MCF 10A (cell line): ENCODE measurements around the gene IARS2. TPM values are rescaled to one million over a fixed set of nuclear protein-coding genes. Genes with fewer than 3 reads are reported as not detected.

Source experiments
- BruUV-seq: library from RNA; stranded (reverse); fragments of 400-500 nt; replicated peaks from 2 replicates; lab custom pipeline; 2021; lab: Mats Ljungman, UMichigan
- CTCF ChIA-PET: fragments of 300-600 bp; sonication (Branson Sonifier 250); formaldehyde crosslinking; extraction: SDS; loops from one replicate; lab custom pipeline; 2021; ENCODE audit warnings: antibody characterized with exemption, inconsistent platforms; lab: Yijun Ruan, JAX
- POLR2A ChIA-PET: fragments of 300-600, 350-650 bp; sonication (Branson Sonifier 250); formaldehyde crosslinking; extraction: SDS; loops from one replicate; lab custom pipeline; 2020; ENCODE audit warnings: antibody characterized with exemption, inconsistent platforms; lab: Yijun Ruan, JAX
- DNase-seq: peaks from one replicate; pipeline ENCODE4 v3.0.0-alpha.2; 2018; ENCODE audit not compliant: unreplicated experiment
- H3K27ac Mint-ChIP-seq: one replicate; pipeline ENCODE4 v1.8.0; 2022; ENCODE audit warnings: mild to moderate bottlenecking, low read depth, mixed read lengths; ENCODE audit not compliant: unreplicated experiment
- H3K27me3 Mint-ChIP-seq: one replicate; pipeline ENCODE4 v1.8.0; 2022; ENCODE audit warnings: mixed read lengths; ENCODE audit not compliant: insufficient read depth, unreplicated experiment
- H3K36me3 Mint-ChIP-seq: one replicate; pipeline ENCODE4 v1.8.0; 2022; ENCODE audit warnings: mild to moderate bottlenecking, moderate library complexity, mixed read lengths; ENCODE audit not compliant: insufficient read depth, unreplicated experiment
- H3K4me1 Mint-ChIP-seq: one replicate; pipeline ENCODE4 v1.8.0; 2022; ENCODE audit warnings: mixed read lengths; ENCODE audit not compliant: insufficient read depth, unreplicated experiment
- H3K4me3 Mint-ChIP-seq: one replicate; pipeline ENCODE4 v1.8.0; 2022; ENCODE audit warnings: mild to moderate bottlenecking, moderate library complexity, mixed read lengths; ENCODE audit not compliant: unreplicated experiment
- H3K9me3 Mint-ChIP-seq: one replicate; pipeline ENCODE4 v1.8.0; 2022; ENCODE audit warnings: mixed read lengths; ENCODE audit not compliant: unreplicated experiment
- intact Hi-C: fragments of 100-400 bp; cut with micrococcal nuclease; formaldehyde crosslinking; loops from 2 replicates; pipeline ENCODE4 v1.14.1; 2022
- microRNA-seq: library from miRNA; unstranded; fragments of <30 nt; microRNA quantifications from one replicate; pipeline ENCODE4 v1.2.0, GENCODE V29; 2022
- total RNA-seq: library from RNA; stranded (reverse); gene quantifications from 2 replicates; pipeline ENCODE4 v1.2.3, GENCODE V29; 2022
- TF ChIP-seq, protein P1 (sequence below): fragments of 200-600 bp; IDR thresholded peaks from one replicate; pipeline ENCODE4 v1.8.0; 2022; ENCODE audit warnings: antibody characterized with exemption, mild to moderate bottlenecking; ENCODE audit not compliant: unreplicated experiment

IARS2 gene
- total RNA-seq, 1 experiment from 2014 or later = 158 TPM

DNA sequence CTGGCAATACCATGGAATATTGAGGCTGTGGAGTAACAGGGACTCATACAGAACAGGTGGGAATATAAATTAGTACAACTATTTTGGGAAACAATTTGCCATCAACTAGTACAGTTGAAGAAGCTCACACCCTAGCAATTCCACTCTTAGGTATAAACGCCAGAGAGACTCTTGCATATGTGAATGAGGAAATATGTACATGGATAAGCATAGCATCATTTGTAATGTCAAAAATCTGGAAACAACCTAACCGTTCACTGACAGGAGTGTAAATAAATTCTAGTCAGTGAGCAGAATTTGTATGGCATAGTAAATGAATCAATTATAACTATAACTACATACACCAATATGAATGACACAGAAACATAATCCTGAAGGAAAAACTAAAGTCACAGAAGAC is 94.6 kb downstream of the IARS2 start:
- no TSS peak for BruUV-seq
- TF ChIP-seq, protein P1, sequence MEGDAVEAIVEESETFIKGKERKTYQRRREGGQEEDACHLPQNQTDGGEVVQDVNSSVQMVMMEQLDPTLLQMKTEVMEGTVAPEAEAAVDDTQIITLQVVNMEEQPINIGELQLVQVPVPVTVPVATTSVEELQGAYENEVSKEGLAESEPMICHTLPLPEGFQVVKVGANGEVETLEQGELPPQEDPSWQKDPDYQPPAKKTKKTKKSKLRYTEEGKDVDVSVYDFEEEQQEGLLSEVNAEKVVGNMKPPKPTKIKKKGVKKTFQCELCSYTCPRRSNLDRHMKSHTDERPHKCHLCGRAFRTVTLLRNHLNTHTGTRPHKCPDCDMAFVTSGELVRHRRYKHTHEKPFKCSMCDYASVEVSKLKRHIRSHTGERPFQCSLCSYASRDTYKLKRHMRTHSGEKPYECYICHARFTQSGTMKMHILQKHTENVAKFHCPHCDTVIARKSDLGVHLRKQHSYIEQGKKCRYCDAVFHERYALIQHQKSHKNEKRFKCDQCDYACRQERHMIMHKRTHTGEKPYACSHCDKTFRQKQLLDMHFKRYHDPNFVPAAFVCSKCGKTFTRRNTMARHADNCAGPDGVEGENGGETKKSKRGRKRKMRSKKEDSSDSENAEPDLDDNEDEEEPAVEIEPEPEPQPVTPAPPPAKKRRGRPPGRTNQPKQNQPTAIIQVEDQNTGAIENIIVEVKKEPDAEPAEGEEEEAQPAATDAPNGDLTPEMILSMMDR = no peak
- Mint-ChIP-seq H3K27ac (no peak overlapping the region), H3K9me3 (no peaks in the 10 kb centered on the region), H3K27me3 (no peaks in the 10 kb centered on the region), H3K4me1 (no peaks in the 10 kb centered on the region), H3K36me3 (peaks cover 76% of the 10 kb centered on the region), H3K4me3 (no peak overlapping the region)
- intact Hi-C loops = no loop called here
- DNase-seq = no peak
- ChIA-PET POLR2A (interaction anchor here (0.7 to 1.6 kb wide), 3 partner anchors 28 to 145 kb away, joined by 3 read pairs; no protein-coding TSS in a partner anchor), CTCF (interaction anchor here (0.6 to 9.6 kb wide), 20 partner anchors 10 to 615 kb away, joined by 3 to 115 read pairs (median 7); partner anchors contain the start of gene MTARC1)

GRCh38 chr1:220189750-220190347 is 95.9 kb downstream of the IARS2 start:
- DNase-seq = peak; percentile 64
- Mint-ChIP-seq H3K27ac (no peak overlapping the region), H3K27me3 (no peaks in the 10 kb centered on the region), H3K36me3 (peaks cover 82% of the 10 kb centered on the region), H3K9me3 (no peaks in the 10 kb centered on the region), H3K4me3 (no peak overlapping the region), H3K4me1 (no peaks in the 10 kb centered on the region)
- CTCF ChIA-PET = interaction anchor here (0.6 to 9.6 kb wide), 43 partner anchors 8 to 1995 kb away, joined by 3 to 115 read pairs (median 5); no protein-coding TSS in a partner anchor
- POLR2A ChIA-PET = interaction anchor here (0.7 to 1.6 kb wide), 6 partner anchors 8 to 544 kb away, joined by 3 to 5 read pairs (median 3); no protein-coding TSS in a partner anchor
- intact Hi-C loops = loop anchor here (1.0 kb wide), 1 partner anchor 586 kb away; no protein-coding TSS in a partner anchor
- BruUV-seq = no TSS peak
- TF ChIP-seq, protein P1 = peak; percentile 66

GRCh38 chr1:220195701-220196100 is 101.8 kb downstream of the IARS2 start:
- no peak for DNase-seq
- ChIA-PET CTCF (interaction anchor here (0.6 to 3.2 kb wide), 10 partner anchors 9 to 580 kb away, joined by 3 to 20 read pairs (median 6); no protein-coding TSS in a partner anchor), POLR2A (interaction anchor here (0.6 to 1.3 kb wide), 5 partner anchors 8 to 595 kb away, joined by 3 to 5 read pairs (median 4); no protein-coding TSS in a partner anchor)
- BruUV-seq = no TSS peak
- TF ChIP-seq, protein P1 = no peak
- Mint-ChIP-seq H3K27ac (no peak overlapping the region), H3K4me3 (no peak overlapping the region), H3K36me3 (peaks cover 50% of the 10 kb centered on the region), H3K9me3 (no peaks in the 10 kb centered on the region), H3K27me3 (no peaks in the 10 kb centered on the region), H3K4me1 (no peaks in the 10 kb centered on the region)
- intact Hi-C loops = no loop called here

Small RNA genes lying within 50 kb of the gene (microRNA-seq; reads per million reads assigned to microRNA genes)
- gene MIR194-1 (4.5 reads per million, percentile 33 among the genes with 10 or more reads in this experiment), gene MIR215 (11.2 reads per million, percentile 53 among the genes with 10 or more reads in this experiment)

Other genes starting within 250 kb of the IARS2 start
- gene SLC30A10, start 165.6 kb upstream of the IARS2 start, total RNA-seq = not detected in 2 replicates
- gene EPRS1, start 47.6 kb upstream of the IARS2 start, total RNA-seq = 476 and 612 TPM in 2 replicates
- gene BPNT1, start 4.3 kb upstream of the IARS2 start, total RNA-seq = 39.2 and 44.6 TPM in 2 replicates
- 93.3 and 97.6 TPM in 2 replicates for gene RAB3GAP2, start 178.3 kb downstream of the IARS2 start, total RNA-seq